AG09319 (cell line): Measurements from ENCODE around the gene MICU2.

Experiments used
- DNase-seq: peaks from one replicate; pipeline ENCODE4 v3.0.0-alpha.2; 2010; ENCODE audit warnings: low read depth; ENCODE audit errors: extremely low read depth
- CTCF ChIP-seq: IDR thresholded peaks from 2 replicates; pipeline ENCODE4 v1.5.1; 2011; ENCODE audit warnings: low read depth, mild to moderate bottlenecking, inconsistent platforms, low read length, moderate library complexity

The MICU2 gene

GRCh38 chr13:21522847-21523246 is 81.1 kb downstream of the MICU2 start:
- TF ChIP-seq CTCF = no peak

GRCh38 chr13:21522130-21522529 is 81.8 kb downstream of the MICU2 start:
- no peak for TF ChIP-seq CTCF
- no peak for DNase-seq

More at GRCh38 chr13:21522847-21523246, 81.1 kb downstream of the MICU2 start:
- DNase-seq = no peak

- no peak for DNase-seq
- TF ChIP-seq CTCF = no peak
Observed at GRCh38 chr13:21518617-21519144, 85.3 kb downstream of the MICU2 start.

GRCh38 chr13:21517576-21517975 is 86.4 kb downstream of the MICU2 start:
- no peak for DNase-seq
- no peak for TF ChIP-seq CTCF

GRCh38 chr13:21516805-21517204 is 87.2 kb downstream of the MICU2 start:
- DNase-seq = no peak
- no peak for TF ChIP-seq CTCF

GRCh38 chr13:21511849-21512248 is 92.1 kb downstream of the MICU2 start:
- no peak for DNase-seq
- no peak for TF ChIP-seq CTCF

- TF ChIP-seq CTCF = no peak
- no peak for DNase-seq
Observed at GRCh38 chr13:21504379-21504778, 99.6 kb downstream of the MICU2 start.
